Measurements from ENCODE around the gene CHIC2. TPM values are rescaled to one million over a fixed set of nuclear protein-coding genes. Genes with fewer than 3 reads are reported as not detected.
A peak's percentile ranks its signal among the peaks of the same experiment; 100 is the strongest.

CHIC2 gene
- total RNA-seq, 2 experiments from 2014 or later: 30.4 to 38.6 TPM

DNA sequence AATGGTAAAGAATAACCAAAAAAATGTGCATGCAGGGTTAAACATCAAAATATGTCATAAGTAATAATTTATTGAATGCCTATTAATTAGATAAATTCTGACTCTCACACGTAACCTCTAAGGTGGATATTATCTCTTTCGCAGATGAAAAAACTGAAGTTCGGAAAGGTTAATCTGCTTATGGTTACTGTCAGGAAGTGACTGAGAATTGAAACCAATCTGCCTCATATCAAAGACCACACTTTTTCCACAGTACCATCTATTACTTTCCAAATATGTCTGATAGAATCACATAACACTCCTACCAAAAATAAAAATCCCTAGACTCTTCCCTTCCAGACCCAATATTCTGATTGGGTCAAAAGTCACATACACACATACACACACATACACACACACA, 6.2 kb downstream of the CHIC2 start:
- CTCF ChIA-PET (ENCODE audit: unreplicated experiment): interaction anchor here (0.7 kb wide), 1 partner anchor 127 kb away, joined by 4 read pairs; no protein-coding TSS in a partner anchor
- peaks cover 30% of the 10 kb centered on the region for H4K20me1 ChIP-seq (ENCODE audit: insufficient read depth, low read length)
- intact Hi-C loops (cut with micrococcal nuclease; ENCODE audit: unreplicated experiment): no loop called here
- peaks cover 48% of the 10 kb centered on the region for H3K36me3 ChIP-seq (ENCODE audit: insufficient read depth, low read length)
- peaks cover 100% of the 10 kb centered on the region for H3K79me2 ChIP-seq (ENCODE audit: insufficient read depth, low read depth, low read length)
- no TSS peak for BruUV-seq (replicated peaks)
- H3K9me2 ChIP-seq (ENCODE audit: insufficient read depth, low read length): no peaks in the 10 kb centered on the region
- POLR2A ChIA-PET: interaction anchor here (0.7 to 5.1 kb wide), 6 partner anchors 9 to 624 kb away, joined by 4 to 63 read pairs (median 6); no protein-coding TSS in a partner anchor
- H3K27ac ChIP-seq (ENCODE audit: low read depth, low read length, poor library complexity, severe bottlenecking): peak overlapping the region; percentile 69
- H3K4me3 ChIP-seq (ENCODE audit: low read depth, low read length, poor library complexity, severe bottlenecking): peak overlapping the region; percentile 51
- H2AFZ ChIP-seq (ENCODE audit: low read length): no peak overlapping the region
- DNase-seq (ENCODE audit: low spot score): peak; percentile 38
- H3K4me2 ChIP-seq (ENCODE audit: low read length): peak overlapping the region; percentile 78
- H3K4me1 ChIP-seq (ENCODE audit: insufficient read depth, low read length, poor library complexity, severe bottlenecking): peaks cover 73% of the 10 kb centered on the region
- H3K9me3 ChIP-seq (ENCODE audit: low read length): no peaks in the 10 kb centered on the region; the same call in 1 of the 2 replicates
- TF ChIP-seq, protein P1, sequence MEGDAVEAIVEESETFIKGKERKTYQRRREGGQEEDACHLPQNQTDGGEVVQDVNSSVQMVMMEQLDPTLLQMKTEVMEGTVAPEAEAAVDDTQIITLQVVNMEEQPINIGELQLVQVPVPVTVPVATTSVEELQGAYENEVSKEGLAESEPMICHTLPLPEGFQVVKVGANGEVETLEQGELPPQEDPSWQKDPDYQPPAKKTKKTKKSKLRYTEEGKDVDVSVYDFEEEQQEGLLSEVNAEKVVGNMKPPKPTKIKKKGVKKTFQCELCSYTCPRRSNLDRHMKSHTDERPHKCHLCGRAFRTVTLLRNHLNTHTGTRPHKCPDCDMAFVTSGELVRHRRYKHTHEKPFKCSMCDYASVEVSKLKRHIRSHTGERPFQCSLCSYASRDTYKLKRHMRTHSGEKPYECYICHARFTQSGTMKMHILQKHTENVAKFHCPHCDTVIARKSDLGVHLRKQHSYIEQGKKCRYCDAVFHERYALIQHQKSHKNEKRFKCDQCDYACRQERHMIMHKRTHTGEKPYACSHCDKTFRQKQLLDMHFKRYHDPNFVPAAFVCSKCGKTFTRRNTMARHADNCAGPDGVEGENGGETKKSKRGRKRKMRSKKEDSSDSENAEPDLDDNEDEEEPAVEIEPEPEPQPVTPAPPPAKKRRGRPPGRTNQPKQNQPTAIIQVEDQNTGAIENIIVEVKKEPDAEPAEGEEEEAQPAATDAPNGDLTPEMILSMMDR (conservative IDR thresholded peaks at IDR 0.05; ENCODE audit: low read length): no peak
- no peak for TF ChIP-seq EZH2phosphoT487 (IDR thresholded peaks at IDR 0.05; ENCODE audit: borderline replicate concordance, low read depth, low read length)

DNA sequence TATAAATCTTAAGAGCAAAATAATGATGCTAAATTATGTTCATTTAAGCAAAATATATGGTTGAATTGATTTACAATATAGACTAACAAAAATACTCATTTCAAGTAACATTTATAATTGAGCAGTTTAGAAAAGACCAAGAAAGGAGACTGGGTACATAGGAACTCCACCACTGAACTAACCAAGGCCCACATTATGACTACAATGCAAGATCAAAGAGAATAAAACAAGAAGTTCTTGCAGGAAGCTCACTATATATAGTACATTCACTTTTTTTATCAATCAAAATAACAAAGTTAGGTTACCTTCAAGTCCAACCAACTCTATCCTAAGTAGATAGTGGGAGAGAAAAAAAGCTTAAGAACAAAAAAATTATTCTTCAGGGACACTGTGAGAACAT, 8.0 kb downstream of the CHIC2 start:
- ChIA-PET CTCF (ENCODE audit: unreplicated experiment) (no interaction called here), POLR2A (interaction anchor here (0.7 to 5.1 kb wide), 8 partner anchors 9 to 615 kb away, joined by 3 to 63 read pairs (median 4); partner anchors contain the start of gene CHIC2)
- BruUV-seq (replicated peaks): no TSS peak
- H3K9me3 ChIP-seq (ENCODE audit: low read length): no peaks in the 10 kb centered on the region; the same call in 1 of the 2 replicates
- H3K9me2 ChIP-seq (ENCODE audit: insufficient read depth, low read length): no peaks in the 10 kb centered on the region
- peak overlapping the region; percentile 51 for H3K4me3 ChIP-seq (ENCODE audit: low read depth, low read length, poor library complexity, severe bottlenecking)
- peaks cover 34% of the 10 kb centered on the region for H3K36me3 ChIP-seq (ENCODE audit: insufficient read depth, low read length)
- H2AFZ ChIP-seq (ENCODE audit: low read length): no peak overlapping the region
- intact Hi-C loops (cut with micrococcal nuclease; ENCODE audit: unreplicated experiment): no loop called here
- peaks cover 100% of the 10 kb centered on the region for H3K79me2 ChIP-seq (ENCODE audit: insufficient read depth, low read depth, low read length)
- peak overlapping the region; percentile 78 for H3K4me2 ChIP-seq (ENCODE audit: low read length)
- DNase-seq (ENCODE audit: low spot score): peak; percentile 61
- H3K27ac ChIP-seq (ENCODE audit: low read depth, low read length, poor library complexity, severe bottlenecking): peak overlapping the region; percentile 69
- TF ChIP-seq, protein P1 (conservative IDR thresholded peaks at IDR 0.05; ENCODE audit: low read length): no peak
- TF ChIP-seq EZH2phosphoT487 (IDR thresholded peaks at IDR 0.05; ENCODE audit: borderline replicate concordance, low read depth, low read length): no peak
- peaks cover 16% of the 10 kb centered on the region; the same call in 1 of the 2 replicates for H4K20me1 ChIP-seq (ENCODE audit: insufficient read depth, low read length)
- peaks cover 60% of the 10 kb centered on the region for H3K4me1 ChIP-seq (ENCODE audit: insufficient read depth, low read length, poor library complexity, severe bottlenecking)

DNA sequence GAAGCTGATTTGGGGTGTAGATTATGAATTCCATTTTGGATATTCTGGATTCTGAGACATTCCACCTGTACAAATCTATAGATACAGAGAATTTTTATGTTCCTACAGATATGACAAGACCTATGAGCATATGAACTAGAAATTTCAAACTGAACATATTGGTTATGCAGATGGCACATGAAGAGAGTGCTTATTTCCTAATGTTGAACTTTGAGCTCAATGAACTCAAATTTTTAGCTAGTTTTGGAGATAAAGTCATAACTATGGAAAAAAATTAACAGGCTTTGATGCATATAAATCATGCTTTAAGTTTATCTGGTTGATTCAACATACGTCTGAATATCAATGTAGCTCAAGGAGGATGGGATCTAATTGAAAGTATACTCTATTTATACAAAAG, 8.9 kb downstream of the CHIC2 start:
- peak overlapping the region; percentile 51 for H3K4me3 ChIP-seq (ENCODE audit: low read depth, low read length, poor library complexity, severe bottlenecking)
- intact Hi-C loops (cut with micrococcal nuclease; ENCODE audit: unreplicated experiment): no loop called here
- no peaks in the 10 kb centered on the region for H3K9me2 ChIP-seq (ENCODE audit: insufficient read depth, low read length)
- H3K36me3 ChIP-seq (ENCODE audit: insufficient read depth, low read length): peaks cover 32% of the 10 kb centered on the region
- TF ChIP-seq, protein P1 (conservative IDR thresholded peaks at IDR 0.05; ENCODE audit: low read length): no peak
- TF ChIP-seq EZH2phosphoT487 (IDR thresholded peaks at IDR 0.05; ENCODE audit: borderline replicate concordance, low read depth, low read length): no peak
- POLR2A ChIA-PET: interaction anchor here (1.5 to 5.1 kb wide), 3 partner anchors 11 to 42 kb away, joined by 3 to 63 read pairs (median 34); no protein-coding TSS in a partner anchor
- peaks cover 100% of the 10 kb centered on the region for H3K79me2 ChIP-seq (ENCODE audit: insufficient read depth, low read depth, low read length)
- DNase-seq (ENCODE audit: low spot score): no peak
- H3K4me2 ChIP-seq (ENCODE audit: low read length): peak overlapping the region; percentile 78; the same call in 1 of the 2 replicates
- CTCF ChIA-PET (ENCODE audit: unreplicated experiment): no interaction called here
- H3K27ac ChIP-seq (ENCODE audit: low read depth, low read length, poor library complexity, severe bottlenecking): no peak overlapping the region
- H3K9me3 ChIP-seq (ENCODE audit: low read length): no peaks in the 10 kb centered on the region; the same call in 1 of the 2 replicates
- H2AFZ ChIP-seq (ENCODE audit: low read length): no peak overlapping the region
- H3K4me1 ChIP-seq (ENCODE audit: insufficient read depth, low read length, poor library complexity, severe bottlenecking): peaks cover 54% of the 10 kb centered on the region
- BruUV-seq (replicated peaks): no TSS peak
- H4K20me1 ChIP-seq (ENCODE audit: insufficient read depth, low read length): peaks cover 10% of the 10 kb centered on the region; the same call in 1 of the 2 replicates
